HepG2 (cell line): Measurements from ENCODE around the gene C1orf74. TPM values are rescaled to one million over a fixed set of nuclear protein-coding genes. Genes with fewer than 3 reads are reported as not detected.

ENCODE experiments used
- ATAC-seq: fragments of 200-7000 bp; cut with Tn5 transposase; 3 replicates; pipeline ENCODE4 v1.9.1; 2020; ENCODE audit warnings: mild to moderate bottlenecking, moderate library complexity
- BruUV-seq: library from RNA; stranded (reverse); fragments of 400-500 nt; replicated peaks from 2 replicates; lab custom pipeline; 2021; lab: Mats Ljungman, UMichigan
- CTCF ChIA-PET: fragments of 300-600 bp; formaldehyde crosslinking; extraction: SDS; loops from one replicate; lab custom pipeline; 2021; ENCODE audit warnings: low total read pairs, inconsistent platforms, low intra/inter-chr PET ratio; lab: Yijun Ruan, JAX
- POLR2A ChIA-PET: fragments of 350-600 bp; sonication (Branson Sonifier 250); formaldehyde crosslinking; loops from one replicate; lab custom pipeline; 2020; ENCODE audit warnings: antibody characterized with exemption, inconsistent platforms; lab: Yijun Ruan, JAX
- DNase-seq: peaks from one replicate; pipeline ENCODE4 v3.0.0-alpha.2; 2015; ENCODE audit warnings: low spot score
- FAIRE-seq: peaks from 3 replicates; lab custom pipeline; 2011; peaks lifted over from hg19 to GRCh38; lab: Jason Lieb, UNC
- H2AFZ ChIP-seq: one replicate; pipeline ENCODE4 v1.6.1; 2011; ENCODE audit warnings: low read length, inconsistent platforms
- H3K27ac ChIP-seq: fragments of 300-600 bp; 3 replicates; pipeline ENCODE4 v1.8.0; 2011; ENCODE audit warnings: mixed run types, mild to moderate bottlenecking, mixed read lengths, low read length, inconsistent platforms; ENCODE audit not compliant: insufficient read depth; ENCODE audit errors: extremely low read length
- H3K27me3 ChIP-seq, 2 experiments: fragments of 200-600 bp in 1 of 2; 2 replicates in 1 of 2; 3 replicates in 1 of 2; pipeline versions ENCODE4 v1.6.0 to v1.8.0; 2011; ENCODE audit warnings: low read length in 2 of 2, mild to moderate bottlenecking in 2 of 2, moderate library complexity in 2 of 2, inconsistent platforms in 1 of 2; ENCODE audit not compliant: insufficient read depth in 2 of 2, control insufficient read depth in 1 of 2
- H3K36me3 ChIP-seq, 2 experiments: fragments of 200-600 bp in 1 of 2; replicated peaks in 1 of 2; 2 replicates in 1 of 2; 3 replicates in 1 of 2; pipeline versions ENCODE4 v1.5.1 to v1.8.0; 2011; ENCODE audit warnings: low read length in 2 of 2, inconsistent platforms in 1 of 2; ENCODE audit not compliant: insufficient read depth in 2 of 2, control insufficient read depth in 1 of 2
- H3K4me1 ChIP-seq: 2 replicates; pipeline ENCODE4 v1.5.1; 2012; ENCODE audit warnings: low read length, inconsistent platforms; ENCODE audit not compliant: insufficient read depth
- H3K4me2 ChIP-seq: 2 replicates; pipeline ENCODE4 v1.6.0; 2011; ENCODE audit warnings: low read depth, low read length, inconsistent platforms
- H3K4me3 ChIP-seq, 3 experiments: fragments of 200-600 bp in 1 of 3; sonication (generic), shearing (Covaris generic) in 1 of 3; replicated peaks in 1 of 3; 2 replicates each; pipeline ENCODE4 v1.5.1; 2011 to 2016; ENCODE audit warnings: low read length in 3 of 3, inconsistent platforms in 2 of 3, low read depth in 2 of 3, mild to moderate bottlenecking in 2 of 3, control low read depth in 1 of 3, mixed read lengths in 1 of 3; ENCODE audit not compliant: insufficient read depth in 1 of 3
- H3K79me2 ChIP-seq: one replicate; pipeline ENCODE4 v1.6.1; 2011; ENCODE audit warnings: low read length, inconsistent platforms; ENCODE audit not compliant: insufficient read depth
- H3K9ac ChIP-seq: 2 replicates; pipeline ENCODE4 v1.6.0; 2011; ENCODE audit warnings: mild to moderate bottlenecking, low read depth, low read length, inconsistent platforms; ENCODE audit not compliant: insufficient read depth
- H3K9me3 ChIP-seq: 2 replicates; pipeline ENCODE4 v1.5.1; 2012; ENCODE audit warnings: mild to moderate bottlenecking, low read length
- H4K20me1 ChIP-seq: 2 replicates; pipeline ENCODE4 v1.6.0; 2011; ENCODE audit warnings: inconsistent platforms, mild to moderate bottlenecking, low read length, moderate library complexity; ENCODE audit not compliant: insufficient read depth
- KDM1A ChIP-seq: IDR thresholded peaks from 2 replicates; pipeline ENCODE4 v1.6.1; 2016; ENCODE audit warnings: missing compliant biosample characterization
- ZNF350 ChIP-seq: sonication (generic); formaldehyde crosslinking; IDR thresholded peaks from 2 replicates; pipeline ENCODE4 v1.4.0; 2020; ENCODE audit warnings: mild to moderate bottlenecking, low read depth, missing genetic modification reagents, borderline replicate concordance
- ZNF678 ChIP-seq: sonication (generic); formaldehyde crosslinking; IDR thresholded peaks from 2 replicates; pipeline ENCODE4 v1.4.0; 2020; ENCODE audit warnings: mild to moderate bottlenecking, missing genetic modification reagents
- ZNF766 ChIP-seq: sonication (generic); formaldehyde crosslinking; IDR thresholded peaks from 2 replicates; pipeline ENCODE4 v1.5.0; 2020; ENCODE audit warnings: missing genetic modification reagents, borderline replicate concordance
- ZNF891 ChIP-seq: sonication (generic); formaldehyde crosslinking; IDR thresholded peaks from 2 replicates; pipeline ENCODE4 v1.5.0; 2020; ENCODE audit warnings: mild to moderate bottlenecking, missing genetic modification reagents
- WGBS: methylation state at CpG from one replicate; pipeline ENCODE4 v1.1.6; 2017; ENCODE audit warnings: low lambda C conversion rate; 5-methylcytosine and 5-hydroxymethylcytosine counted together
- in situ Hi-C: cut with HindIII; loops from 2 replicates; pipeline ENCODE4 v1.10.0; 2017; ENCODE audit warnings: low pct_unique_long_range_greater_than_20kb; ENCODE audit not compliant: extremely low pct_ligation_motif_present
- intact Hi-C: fragments of 100-400 bp; cut with micrococcal nuclease; formaldehyde crosslinking; loops from one replicate; pipeline ENCODE4 v1.10.0; 2022; ENCODE audit not compliant: unreplicated experiment
- polyA plus RNA-seq, 8 experiments: library from polyadenylated mRNA; depleted of rRNA in 3 of 8; stranded (reverse) in 7 of 8; unstranded in 1 of 8; fragments of >200 nt; fragmentation: Illumina TruSeq in 4 of 8; extraction: Trizol in 4 of 8; gene quantifications; 2 replicates each; pipeline versions ENCODE4 v1.2.1 to v1.2.3, GENCODE V29; 2011 to 2016; ENCODE audit warnings: low read depth in 4 of 8, missing spikeins in 1 of 8, mixed read lengths in 1 of 8; ENCODE audit not compliant: insufficient read depth in 1 of 8
- total RNA-seq, 5 experiments: library from RNA; depleted of rRNA; stranded (reverse); fragments of >200 nt; fragmentation: Illumina TruSeq; extraction: Trizol; gene quantifications; 2 replicates each; pipeline ENCODE4 v1.2.3, GENCODE V29; 2016; ENCODE audit warnings: low read depth in 1 of 5
- TF ChIP-seq, protein P1 (sequence below): sonication (generic); formaldehyde crosslinking; IDR thresholded peaks from 2 replicates; pipeline ENCODE4 v1.9.0; 2021; ENCODE audit warnings: mild to moderate bottlenecking, missing genetic modification reagents

Gene C1orf74
- total and polyA plus RNA-seq, 2 of the 13 experiments (the other 11 are each of a cell fraction or from before 2014, with no cell fraction given): 0.33 to 0.71 TPM

DNA sequence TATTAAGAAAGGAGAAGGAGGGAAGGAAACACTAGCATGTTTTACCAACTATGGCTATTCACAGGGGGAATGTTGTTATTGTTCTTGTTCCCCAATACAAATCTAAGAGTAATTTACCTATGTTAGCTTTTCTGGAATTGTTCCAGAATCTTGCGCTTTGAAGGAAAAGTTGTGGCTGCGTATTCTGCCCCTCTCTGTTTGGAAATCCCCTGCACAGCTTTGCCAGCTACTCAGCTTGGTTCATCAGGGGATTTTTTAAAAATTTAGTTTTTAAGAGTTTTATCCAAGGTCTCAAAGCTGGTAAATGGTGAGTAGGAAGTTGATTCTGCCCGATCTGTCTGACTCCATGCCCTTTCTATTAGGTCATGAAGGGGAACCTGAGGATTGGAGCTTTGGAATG is 31.1 kb upstream of the C1orf74 start:
- Histone ChIP-seq H3K4me1 (peaks cover 32% of the 10 kb centered on the region), H3K36me3 (no peaks in the 10 kb centered on the region), H3K9me3 (no peaks in the 10 kb centered on the region), H3K4me2 (no peak overlapping the region), H2AFZ (no peak overlapping the region), H3K4me3 (no peak overlapping the region), H4K20me1 (no peaks in the 10 kb centered on the region), H3K9ac (no peak overlapping the region), H3K79me2 (no peaks in the 10 kb centered on the region), H3K27me3 (peaks cover 0 to 8% of the 10 kb centered on the region in 2 experiments; a peak in 2 of 5 replicates), H3K27ac (no peak overlapping the region)
- no peak for ATAC-seq
- intact Hi-C loops: no loop called here
- TF ChIP-seq, protein P1, sequence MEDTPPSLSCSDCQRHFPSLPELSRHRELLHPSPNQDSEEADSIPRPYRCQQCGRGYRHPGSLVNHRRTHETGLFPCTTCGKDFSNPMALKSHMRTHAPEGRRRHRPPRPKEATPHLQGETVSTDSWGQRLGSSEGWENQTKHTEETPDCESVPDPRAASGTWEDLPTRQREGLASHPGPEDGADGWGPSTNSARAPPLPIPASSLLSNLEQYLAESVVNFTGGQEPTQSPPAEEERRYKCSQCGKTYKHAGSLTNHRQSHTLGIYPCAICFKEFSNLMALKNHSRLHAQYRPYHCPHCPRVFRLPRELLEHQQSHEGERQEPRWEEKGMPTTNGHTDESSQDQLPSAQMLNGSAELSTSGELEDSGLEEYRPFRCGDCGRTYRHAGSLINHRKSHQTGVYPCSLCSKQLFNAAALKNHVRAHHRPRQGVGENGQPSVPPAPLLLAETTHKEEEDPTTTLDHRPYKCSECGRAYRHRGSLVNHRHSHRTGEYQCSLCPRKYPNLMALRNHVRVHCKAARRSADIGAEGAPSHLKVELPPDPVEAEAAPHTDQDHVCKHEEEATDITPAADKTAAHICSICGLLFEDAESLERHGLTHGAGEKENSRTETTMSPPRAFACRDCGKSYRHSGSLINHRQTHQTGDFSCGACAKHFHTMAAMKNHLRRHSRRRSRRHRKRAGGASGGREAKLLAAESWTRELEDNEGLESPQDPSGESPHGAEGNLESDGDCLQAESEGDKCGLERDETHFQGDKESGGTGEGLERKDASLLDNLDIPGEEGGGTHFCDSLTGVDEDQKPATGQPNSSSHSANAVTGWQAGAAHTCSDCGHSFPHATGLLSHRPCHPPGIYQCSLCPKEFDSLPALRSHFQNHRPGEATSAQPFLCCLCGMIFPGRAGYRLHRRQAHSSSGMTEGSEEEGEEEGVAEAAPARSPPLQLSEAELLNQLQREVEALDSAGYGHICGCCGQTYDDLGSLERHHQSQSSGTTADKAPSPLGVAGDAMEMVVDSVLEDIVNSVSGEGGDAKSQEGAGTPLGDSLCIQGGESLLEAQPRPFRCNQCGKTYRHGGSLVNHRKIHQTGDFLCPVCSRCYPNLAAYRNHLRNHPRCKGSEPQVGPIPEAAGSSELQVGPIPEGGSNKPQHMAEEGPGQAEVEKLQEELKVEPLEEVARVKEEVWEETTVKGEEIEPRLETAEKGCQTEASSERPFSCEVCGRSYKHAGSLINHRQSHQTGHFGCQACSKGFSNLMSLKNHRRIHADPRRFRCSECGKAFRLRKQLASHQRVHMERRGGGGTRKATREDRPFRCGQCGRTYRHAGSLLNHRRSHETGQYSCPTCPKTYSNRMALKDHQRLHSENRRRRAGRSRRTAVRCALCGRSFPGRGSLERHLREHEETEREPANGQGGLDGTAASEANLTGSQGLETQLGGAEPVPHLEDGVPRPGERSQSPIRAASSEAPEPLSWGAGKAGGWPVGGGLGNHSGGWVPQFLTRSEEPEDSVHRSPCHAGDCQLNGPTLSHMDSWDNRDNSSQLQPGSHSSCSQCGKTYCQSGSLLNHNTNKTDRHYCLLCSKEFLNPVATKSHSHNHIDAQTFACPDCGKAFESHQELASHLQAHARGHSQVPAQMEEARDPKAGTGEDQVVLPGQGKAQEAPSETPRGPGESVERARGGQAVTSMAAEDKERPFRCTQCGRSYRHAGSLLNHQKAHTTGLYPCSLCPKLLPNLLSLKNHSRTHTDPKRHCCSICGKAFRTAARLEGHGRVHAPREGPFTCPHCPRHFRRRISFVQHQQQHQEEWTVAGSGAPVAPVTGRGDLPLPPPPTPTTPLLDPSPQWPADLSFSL (CRISPR knock-in tag): no peak
- TF ChIP-seq KDM1A (CRISPR knock-in tag): no peak
- no peak for TF ChIP-seq ZNF678 (CRISPR knock-in tag)
- no peak for TF ChIP-seq ZNF766 (CRISPR knock-in tag)
- no peak for TF ChIP-seq ZNF891 (CRISPR knock-in tag)
- TF ChIP-seq ZNF350 (CRISPR knock-in tag): no peak
- no TSS peak for BruUV-seq
- CTCF ChIA-PET: no interaction called here
- in situ Hi-C loops: no loop called here
- no peak for DNase-seq
- 33% methylated on average over 3 of the region's 3 CpGs for WGBS
- POLR2A ChIA-PET: interaction anchor here (0.9 kb wide), 1 partner anchor 31 kb away, joined by 3 read pairs; the partner anchor contains the start of gene C1orf74
- no peak for FAIRE-seq
